DMS79 treated with DMSO at 0.1 percent for 48 hours (cell line): Measurements from ENCODE around the gene LAMC3.
"Not testable (repeated sequence)": the region's sequence is repeated elsewhere in the genome, so short reads cannot be mapped to it uniquely, and the experiment has no call there.

Experiments used
- DNase-seq: peaks from one replicate; lab custom pipeline; 2025; lab: John Stamatoyannopoulos, UW

LAMC3 gene

DNA sequence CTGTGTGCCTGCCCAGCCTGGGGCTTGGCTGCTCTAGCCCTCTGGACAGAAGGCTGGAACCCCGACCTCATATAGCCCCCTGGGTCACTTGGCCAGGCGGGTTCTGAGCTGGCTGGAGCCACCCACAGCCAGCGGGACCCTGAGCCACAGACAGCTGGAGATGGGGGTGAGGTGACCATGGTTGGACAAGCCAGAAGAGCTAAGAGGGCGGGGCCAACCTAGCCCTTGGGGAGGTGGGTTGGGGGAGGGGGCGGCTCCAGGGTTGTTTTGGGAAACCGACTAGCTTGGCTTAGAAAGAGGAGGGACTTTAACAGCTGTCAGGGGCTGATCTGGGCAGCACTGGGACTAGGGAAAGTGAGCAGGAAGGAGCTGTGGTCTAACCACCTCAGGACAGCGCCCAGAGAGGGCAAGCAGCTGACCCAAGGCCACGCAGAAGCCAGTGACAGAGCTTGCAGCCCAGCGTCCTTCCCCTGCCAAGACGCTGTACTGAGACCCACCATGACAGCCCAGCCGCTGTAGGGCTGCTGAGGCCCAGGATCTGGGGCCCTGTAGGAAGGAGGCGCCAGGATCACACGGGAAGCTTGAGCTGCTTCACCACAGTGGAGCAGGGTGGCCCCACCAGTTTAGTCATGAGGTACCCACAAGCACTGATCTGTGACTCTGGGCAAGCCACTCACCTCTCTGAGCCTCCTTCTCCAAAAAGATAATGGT, 89.6 kb downstream of the LAMC3 start:
- no peak for DNase-seq

DNA sequence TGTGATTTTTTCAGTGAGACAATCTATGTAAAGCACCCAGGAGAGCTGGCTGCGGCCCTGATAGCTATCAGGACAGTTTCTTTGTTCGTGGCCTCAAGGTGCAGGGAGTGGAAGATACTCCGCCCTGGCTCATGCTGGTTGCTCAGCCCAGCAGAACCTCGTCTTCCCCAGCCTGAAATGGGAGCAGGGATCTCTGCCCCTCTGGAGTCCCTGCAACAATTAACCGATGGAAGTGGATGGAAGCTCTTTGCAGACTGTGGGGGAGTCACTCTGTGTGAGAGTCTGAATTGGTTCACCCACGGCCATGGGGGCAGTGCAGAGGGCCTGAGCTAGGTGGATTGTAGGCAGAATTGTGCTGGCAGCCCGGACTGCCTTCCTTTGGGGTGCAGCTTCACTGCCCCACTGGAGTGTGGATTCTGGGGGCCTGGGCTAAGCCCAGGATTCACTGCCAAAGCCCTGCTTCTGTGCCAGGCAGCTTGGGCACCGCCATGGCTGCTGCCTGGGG, 90.2 kb downstream of the LAMC3 start:
- no peak for DNase-seq

DNA sequence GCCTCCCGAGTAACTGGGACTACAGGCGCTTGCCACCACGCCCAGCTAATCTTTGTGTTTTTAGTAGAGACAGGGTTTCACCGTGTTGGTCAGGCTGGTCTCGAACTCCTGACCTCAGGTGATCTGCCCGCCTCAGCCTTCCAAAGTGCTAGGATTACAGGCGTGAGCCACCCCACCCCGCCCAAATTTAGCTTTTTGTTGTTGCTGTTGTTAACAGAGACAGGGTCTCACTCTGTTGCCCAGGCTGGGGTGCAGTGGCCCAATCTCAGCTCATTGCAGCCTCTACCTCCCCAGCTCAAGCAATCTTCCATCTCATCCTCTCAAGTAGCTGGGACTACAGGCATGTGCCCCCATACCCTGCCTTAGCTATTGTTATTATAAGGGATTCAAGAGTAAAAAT, 90.9 kb downstream of the LAMC3 start:
- DNase-seq: not testable (repeated sequence)

DNA sequence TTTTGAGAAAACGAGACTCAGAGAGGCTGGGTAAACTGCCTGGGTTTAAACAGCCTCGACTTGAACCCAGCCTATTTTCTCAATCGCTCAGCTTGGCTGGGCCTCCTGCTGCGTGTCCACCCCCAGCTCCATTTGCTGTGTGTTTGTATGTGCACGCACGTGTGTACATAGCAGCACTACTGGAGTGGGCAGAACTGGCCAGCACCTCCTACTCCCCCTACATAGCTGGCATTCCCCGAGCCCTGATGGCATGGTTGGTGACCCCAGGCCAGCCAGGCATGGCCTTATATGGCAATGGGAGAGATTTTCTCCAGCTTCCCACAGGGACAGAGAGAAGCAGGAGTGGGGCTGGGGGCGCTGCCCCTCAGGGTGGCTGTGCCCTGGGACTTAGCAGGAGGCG, 91.5 kb downstream of the LAMC3 start:
- no peak for DNase-seq

DNA sequence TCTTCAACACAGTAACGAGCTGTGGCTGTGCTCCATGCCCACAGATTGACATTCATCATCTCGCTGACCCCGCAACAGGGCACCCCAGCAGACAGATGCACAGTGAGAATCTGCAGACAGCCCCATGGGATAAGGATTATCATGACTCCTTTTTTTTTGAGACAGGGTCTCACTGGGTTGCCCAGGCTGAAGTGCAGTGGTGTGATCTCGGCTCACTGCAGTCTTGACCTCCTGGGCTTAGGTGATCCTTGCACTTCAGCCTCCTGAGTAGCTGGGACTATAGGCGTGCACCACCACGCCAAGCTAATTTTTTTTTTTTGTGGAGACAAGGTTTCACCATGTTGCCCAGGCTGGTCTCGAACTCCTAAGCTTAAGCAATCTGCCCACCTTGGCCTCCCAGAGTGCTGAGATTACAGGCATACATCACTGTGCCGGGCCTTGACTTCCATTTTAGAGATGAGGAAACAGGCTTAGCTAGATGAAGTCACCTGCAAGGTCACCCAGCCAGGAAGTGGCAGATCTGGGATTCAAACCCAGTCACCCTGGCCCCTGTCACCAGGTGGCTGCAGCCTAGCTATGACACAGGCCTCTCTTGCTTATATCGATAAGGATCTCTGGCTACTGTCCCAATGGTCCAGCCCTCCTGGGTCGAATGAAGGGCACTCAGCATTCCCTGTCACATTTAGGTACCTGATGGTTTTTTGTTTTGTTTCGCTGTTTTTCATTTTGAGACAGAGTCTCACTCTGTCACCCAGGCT, 92.4 kb downstream of the LAMC3 start:
- no peak for DNase-seq

DNA sequence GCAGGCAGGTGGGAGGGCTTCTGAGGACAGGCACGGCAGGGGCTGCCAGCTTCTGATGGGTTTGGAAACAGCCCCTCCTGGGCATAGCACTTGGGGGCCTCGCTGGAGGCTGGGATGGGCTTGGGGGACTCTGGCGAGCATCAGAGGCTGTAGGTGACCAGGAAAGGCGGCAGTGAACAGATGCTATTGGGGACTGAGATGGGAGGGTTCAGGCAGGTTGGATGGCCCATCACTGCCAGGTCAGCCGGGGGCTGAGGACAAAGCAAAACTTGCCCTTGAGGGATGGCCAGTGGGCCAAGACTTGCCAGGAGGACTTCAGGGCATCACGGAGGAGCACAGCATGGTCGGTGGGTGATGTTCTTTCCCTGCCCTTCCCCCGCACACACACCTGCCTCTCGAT, 94.0 kb downstream of the LAMC3 start:
- DNase-seq: no peak

DNA sequence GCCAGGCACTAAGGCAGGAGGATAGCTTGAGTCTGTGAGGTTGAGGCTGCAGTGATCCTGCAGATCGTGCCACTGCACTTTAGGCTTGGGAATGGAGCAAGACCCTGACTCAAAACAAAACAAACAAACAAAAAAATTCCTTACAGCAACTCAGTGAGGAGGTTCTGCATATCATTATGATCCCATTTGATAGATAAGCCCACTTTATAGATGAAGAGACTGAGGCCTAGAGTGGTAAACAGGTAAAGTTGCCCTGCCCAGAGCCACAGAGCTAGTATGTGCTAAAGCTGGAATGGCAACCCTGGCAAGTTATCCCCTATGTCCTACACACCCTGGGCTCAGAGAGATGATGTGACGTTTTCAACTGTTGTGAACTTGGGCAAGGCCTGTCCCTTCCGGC, 94.6 kb downstream of the LAMC3 start:
- no peak for DNase-seq

DNA sequence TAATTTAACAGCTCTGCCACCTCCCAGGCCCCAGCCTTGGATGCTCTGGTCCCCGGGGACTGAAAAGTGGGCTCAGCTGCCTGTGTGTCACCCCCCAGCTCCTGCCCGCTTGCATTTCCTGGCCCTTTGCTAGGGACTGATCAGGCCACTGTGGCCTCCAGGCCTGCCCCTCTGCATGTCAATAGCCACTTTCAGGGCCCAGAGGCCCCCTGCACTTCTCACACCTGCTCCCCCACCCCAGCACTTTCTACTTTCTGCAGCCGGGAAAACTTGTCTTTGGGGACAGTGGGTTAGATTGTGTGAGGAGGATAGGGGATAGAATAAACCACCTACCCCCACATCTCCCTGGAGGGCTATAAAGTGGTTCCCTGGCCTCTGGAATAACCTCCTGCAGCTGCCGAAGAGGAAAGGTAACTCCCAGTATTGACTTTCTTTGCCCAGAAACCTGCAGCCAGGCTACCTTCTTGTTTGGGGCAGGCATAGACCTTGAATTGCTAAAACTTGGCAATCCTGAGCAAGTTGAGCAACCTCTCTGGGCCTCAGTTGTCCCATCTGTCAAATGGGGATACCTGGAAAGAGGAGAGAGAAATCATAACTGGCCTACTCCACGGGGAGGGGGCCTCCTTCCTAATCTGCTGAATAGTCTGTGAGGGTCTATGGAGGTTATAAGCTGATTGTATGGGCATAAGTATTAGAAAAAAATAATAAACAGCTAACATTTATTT, 95.2 kb downstream of the LAMC3 start:
- no peak for DNase-seq

DNA sequence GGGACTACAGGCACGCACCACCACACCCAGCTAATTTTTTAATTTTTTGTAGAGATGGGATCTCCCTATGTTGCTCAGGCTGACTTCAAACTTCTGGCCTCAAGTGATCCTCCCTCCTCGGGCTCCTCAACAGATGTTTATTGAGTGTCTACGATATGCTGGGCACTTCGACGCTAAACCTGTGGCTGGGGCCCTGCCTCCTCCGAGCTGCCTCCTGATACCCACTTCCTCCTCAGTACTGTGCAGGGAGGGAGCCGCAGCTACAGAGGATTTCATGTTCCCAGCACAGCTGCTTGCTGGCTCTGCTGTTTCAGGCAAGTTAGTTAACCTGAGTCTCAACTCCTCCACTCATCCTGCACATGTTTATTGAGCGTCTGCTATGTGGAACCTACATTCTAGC, 97.0 kb downstream of the LAMC3 start:
- DNase-seq: no peak

DNA sequence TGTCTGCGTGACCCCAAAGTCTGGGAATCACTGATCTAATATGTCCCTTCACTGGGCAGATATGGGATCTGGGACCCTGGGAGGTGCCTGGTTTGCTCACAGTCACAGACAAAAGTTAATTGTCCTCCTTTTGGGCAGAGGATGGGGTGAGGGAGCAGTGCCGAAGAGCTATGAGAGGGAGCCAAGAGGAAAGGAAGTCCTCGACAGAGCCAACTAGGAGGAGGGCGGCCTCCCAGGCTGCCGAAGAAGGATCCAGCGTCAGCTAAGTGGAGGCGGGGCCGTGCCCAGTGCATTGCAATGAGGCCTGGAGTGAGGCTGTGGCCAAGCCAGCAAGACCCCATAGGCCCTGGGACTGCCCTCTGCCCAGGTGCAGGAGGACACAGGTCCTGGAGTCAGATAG, 98.8 kb downstream of the LAMC3 start:
- no peak for DNase-seq

DNA sequence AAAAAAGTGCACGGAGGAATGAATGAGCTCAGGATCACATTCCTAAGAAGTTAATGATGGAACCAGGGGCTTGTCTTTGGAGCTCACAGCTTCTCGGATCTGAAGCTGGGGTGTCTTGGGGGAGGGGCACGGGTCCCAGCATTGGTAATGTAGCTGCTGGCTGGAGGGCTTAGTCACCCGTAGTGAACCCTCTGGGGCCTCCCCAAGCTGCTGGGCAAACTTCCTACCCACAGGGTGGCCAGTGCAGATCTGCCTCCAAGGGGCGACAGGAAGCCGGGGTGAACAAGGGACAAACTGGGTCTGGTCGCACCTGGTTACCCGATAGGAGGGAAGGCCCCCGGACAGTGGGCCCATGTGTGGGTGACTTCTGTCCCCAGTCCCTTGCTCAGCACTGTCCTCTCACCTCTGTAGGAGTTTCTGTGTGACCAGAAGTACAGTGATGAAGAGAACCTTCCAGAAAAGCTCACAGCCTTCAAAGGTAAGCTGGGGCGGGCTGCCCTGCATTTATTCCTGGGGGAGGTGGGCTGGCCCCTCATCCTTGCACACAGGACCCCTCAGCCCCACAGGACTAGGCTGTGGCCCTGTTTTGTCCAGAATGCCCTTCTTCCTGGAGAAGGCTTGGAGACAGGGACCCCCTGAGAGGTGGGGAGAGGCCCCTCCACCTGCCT, 102.3 kb downstream of the LAMC3 start:
- no peak for DNase-seq

DNA sequence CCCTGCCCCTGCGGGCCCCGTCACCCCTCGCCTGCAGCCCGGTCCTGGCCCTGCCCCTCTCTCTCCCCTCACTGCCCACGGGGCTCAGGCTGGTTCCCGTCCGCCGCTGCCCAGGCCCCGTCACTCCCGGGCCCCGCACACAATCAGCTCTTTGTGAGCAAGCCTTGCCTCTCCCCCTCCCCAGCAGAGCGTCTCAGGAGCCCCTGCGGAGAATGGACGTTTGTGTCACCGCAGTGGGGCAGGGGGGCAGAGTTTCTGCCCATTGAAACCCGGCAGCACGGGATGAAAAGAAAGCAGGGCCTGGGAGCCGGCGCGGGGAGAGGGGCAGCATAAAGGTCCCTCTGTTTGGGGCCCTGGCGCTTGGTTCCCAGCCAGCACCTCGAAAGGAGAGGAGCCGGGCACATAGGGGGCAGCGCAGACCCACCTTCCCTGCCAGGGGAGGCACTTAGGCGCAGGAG, 102.9 kb downstream of the LAMC3 start:
- DNase-seq: no peak

DNA sequence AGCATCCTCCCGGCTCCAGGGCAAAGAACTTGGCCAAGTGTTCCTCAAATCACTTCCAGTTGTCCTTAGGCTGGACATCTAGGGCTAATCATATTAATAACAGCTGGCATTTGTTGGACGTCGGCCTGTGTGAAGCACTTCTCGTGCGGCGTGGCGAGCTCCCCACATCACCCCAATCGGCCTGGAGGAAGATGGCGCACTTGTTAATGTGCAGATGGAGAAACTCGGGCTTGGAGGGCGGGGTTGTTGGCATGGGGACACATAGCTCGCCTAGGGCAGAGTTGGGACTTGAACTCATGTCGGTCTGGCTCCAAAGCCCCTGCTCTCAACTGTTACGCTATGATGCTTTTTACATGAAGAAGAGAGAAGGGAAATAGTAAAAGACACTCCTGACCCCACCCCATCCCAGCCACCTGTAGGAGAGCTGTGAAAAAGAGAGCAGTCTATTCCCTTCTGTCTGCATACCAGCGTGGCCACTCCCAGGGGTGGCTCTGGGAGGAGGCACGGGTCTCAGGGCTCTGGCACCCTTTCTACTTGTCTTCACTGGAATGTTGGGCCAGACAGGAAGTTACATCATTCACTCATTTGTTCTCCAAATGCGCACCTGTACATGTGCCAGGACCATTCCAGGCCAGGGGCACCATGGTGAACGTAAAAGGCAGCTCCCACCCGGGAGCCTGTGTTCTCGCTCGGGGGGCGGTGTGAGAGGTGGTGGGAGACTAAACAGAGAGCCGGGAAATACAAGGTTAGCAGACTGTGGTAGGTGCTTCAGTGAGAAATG, 103.6 kb downstream of the LAMC3 start:
- no peak for DNase-seq

DNA sequence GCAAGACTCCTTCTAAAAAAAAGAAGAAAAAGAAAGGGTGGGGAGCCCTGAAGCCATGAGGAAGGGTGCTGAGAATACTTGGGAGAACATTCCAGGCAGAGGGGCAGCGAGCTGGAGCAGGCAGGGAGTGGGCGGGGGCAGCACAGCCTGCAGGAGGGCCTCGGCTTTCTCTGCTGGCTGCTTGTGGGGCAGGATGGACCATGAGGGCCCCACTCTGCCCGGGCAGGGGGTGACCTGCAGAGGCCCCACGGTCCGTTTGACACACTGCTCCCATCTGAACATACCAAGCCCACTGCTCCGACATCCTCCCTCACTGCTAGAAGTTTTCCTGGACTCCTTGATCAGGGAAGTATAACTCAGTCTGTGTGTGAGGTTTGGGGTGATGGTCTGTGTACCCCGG, 104.7 kb downstream of the LAMC3 start:
- no peak for DNase-seq

DNA sequence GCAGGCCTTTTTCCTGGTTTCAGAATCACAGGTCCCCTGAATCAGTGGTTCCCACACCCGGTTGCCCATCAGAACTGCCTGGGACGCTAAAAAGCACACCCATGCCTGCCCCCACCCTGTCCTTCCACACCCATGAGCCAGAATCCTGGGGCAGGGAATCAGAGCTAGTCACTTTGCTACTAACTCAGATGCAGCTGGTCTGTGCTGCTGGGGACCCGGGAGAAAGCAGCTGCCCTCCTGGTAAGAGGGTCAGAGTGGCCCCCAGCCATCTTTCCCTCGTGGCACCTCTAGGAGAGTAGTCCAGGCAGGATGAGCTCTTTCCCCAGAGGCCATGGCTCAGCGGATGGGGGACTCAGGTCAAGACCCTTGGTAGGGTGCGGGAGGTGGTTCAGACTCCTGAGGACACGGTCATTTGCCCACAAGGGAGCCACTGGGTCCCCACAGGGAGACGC, 105.1 kb downstream of the LAMC3 start:
- DNase-seq: no peak

DNA sequence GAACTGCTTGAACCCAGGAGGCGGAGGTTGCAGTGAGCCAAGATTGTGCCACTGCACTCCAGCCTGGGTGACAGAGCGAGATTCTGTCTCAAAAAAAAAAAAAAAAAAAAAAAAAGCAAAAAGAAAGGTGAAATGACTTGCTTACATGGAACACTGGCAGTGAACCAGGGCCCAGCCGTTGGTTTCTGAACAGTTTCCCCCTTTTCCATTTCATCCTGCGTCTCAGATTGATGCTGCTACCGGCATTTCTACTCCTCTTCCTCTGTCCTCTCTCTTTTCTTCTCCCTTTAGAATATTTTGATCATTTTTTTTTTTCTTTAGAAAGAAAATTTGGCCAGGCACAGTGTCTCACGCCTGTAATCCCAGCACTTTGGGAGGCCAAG, 106.4 kb downstream of the LAMC3 start:
- DNase-seq: not testable (repeated sequence)

DNA sequence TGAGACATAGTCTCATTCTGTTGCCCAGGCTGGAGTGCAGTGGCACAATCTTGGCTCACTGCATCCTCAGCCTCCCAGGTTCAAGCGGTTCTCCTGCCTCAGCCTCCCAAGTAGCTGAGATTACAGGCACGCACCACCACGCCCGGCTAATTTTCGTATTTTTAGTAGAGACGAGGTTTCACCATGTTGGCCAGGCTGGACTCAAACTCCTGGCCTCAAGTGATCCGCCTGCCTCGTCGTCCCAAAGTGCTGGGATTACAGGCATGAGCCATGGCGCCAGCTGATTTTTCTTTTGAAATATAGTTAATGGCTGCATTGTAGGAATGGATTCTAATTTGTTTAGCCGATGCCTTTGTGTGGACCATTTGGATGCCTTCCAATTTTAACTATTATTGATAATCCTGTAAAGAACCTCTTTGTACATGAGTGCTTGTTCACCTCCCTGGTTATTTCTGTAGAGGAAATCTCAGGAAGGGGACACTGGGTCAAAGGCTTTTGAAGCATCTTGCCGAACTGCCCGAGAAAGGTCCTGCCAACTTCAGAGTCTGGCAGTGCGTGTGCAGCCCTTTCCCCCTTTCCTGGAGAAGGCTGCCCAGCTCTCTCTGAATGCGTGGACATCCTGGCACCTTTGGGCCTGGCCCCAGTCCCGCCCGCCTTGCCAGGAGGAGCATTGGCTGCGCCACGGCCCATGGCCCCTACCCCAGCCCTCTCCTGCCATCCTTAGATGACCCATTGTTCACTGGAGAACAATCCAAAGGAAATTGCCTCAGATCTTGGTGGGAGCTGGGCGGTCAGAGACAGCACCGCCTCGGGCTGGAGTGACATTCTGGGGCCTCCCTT, 107.5 kb downstream of the LAMC3 start:
- DNase-seq: no peak

DNA sequence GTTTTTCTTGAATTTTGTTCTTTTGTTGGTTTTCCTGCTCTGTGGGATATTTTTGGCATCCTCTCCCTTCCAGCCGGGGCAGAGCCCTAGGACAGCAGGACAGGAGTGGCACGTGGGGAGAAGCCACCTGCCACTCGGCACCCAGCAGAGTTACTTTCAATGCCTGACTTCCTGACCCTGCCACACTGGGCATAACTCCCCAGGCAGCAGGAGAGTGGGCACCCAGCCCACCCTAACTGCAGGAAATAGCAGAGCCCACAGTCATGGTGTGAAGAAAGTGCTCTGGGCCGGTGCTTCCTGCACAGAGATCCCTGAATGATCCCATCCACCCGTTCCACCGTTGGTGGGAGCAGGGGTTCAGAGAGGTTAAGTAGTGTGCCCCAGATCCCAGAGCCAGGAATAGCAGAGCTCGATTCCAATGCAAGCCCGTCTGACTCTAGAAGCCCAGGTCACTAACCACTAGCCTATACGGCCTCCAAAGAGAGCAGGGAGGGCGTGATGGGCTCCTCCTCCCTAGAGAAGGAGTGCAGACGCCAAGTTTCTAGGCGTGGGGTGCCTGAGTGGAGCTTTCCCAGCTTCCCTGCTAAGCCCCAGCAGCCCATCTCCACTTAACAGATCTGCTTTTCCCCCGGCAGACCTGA, 108.3 kb downstream of the LAMC3 start:
- no peak for DNase-seq

DNA sequence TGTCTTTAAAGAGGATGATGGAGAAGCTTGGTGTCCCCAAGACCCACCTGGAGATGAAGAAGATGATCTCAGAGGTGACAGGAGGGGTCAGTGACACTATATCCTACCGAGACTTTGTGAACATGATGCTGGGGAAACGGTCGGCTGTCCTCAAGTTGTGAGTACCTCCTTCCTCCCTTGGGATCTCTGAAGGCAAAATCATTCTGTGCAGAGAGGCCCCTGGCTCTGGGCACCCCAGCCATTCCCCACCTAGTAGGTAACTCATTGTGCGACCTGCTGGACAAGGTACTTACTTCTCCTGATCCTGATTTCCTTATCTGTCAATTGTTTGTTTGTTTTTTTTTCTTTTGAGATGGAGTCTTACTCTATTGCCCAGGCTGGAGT, 108.8 kb downstream of the LAMC3 start:
- no peak for DNase-seq

DNA sequence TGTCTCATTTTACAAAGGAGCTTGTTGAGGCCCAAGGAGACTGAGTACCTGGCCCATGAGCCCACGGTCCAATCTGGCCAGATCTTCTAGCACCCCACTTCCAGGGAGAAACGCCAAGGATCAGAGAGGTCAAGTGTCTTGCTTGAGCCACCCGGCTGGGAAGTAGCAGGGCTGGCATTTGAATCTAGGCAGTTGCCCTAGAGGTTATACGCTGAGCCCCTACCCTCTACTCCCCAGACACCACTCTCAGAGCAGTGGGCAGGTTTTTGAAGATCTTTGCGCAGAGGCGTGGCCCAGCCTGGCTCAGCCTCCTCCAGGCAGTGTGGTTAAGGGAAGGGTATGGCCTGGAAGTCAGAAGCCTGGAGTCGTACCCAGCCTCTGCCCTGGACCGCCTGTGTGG, 110.6 kb downstream of the LAMC3 start:
- no peak for DNase-seq
